HCT116 (cell line): ENCODE measurements around the gene SNAPC1. TPM values are rescaled to one million over a fixed set of nuclear protein-coding genes. Genes with fewer than 3 reads are reported as not detected.

Experiments used
- ATAC-seq: fragments of 200-7000 bp; cut with Tn5 transposase; 2 replicates; pipeline ENCODE4 v1.9.1; 2020; ENCODE audit warnings: mild to moderate bottlenecking, moderate library complexity
- BruUV-seq: library from RNA; stranded (reverse); fragments of 400-500 nt; replicated peaks from 2 replicates; lab custom pipeline; 2021; lab: Mats Ljungman, UMichigan
- CTCF ChIA-PET: fragments of 300-600 bp; sonication (Branson Sonifier 250); formaldehyde crosslinking; loops from one replicate; lab custom pipeline; 2021; ENCODE audit warnings: antibody characterized with exemption; lab: Charles Lee
- POLR2A ChIA-PET: fragments of 300-600, 350-600 bp; sonication (Branson Sonifier 250); formaldehyde crosslinking; loops from one replicate; lab custom pipeline; 2021; ENCODE audit warnings: antibody characterized with exemption; lab: Charles Lee
- RAD21 ChIA-PET, 2 experiments: fragments of 300-600 bp; sonication (Branson Sonifier 250); formaldehyde crosslinking; loops; one replicate each; lab custom pipeline; 2023; ENCODE audit warnings: low total read pairs in 2 of 2; ENCODE audit not compliant: uncharacterized antibody in 2 of 2, unreplicated experiment in 2 of 2, low non-redundant PET in 1 of 2; lab: Charles Lee
- DNase-seq: peaks from one replicate; pipeline ENCODE4 v3.0.0-alpha.2; 2010; ENCODE audit warnings: low read depth, low spot score
- H2AFZ ChIP-seq: fragments of 200-600 bp; shearing (Covaris generic), sonication (generic); 2 replicates; pipeline ENCODE4 v1.6.1; 2017; ENCODE audit warnings: low read depth, mixed run types, mixed read lengths, antibody characterized with exemption, low read length; ENCODE audit not compliant: poor library complexity, severe bottlenecking
- H3K27ac ChIP-seq: 2 replicates; pipeline ENCODE4 v1.5.1; 2012; ENCODE audit warnings: low read depth, low read length
- H3K27me3 ChIP-seq: fragments of 200-600 bp; sonication (generic); 2 replicates; pipeline ENCODE4 v1.6.1; 2016; ENCODE audit warnings: mixed run types, low read length, mixed read lengths; ENCODE audit not compliant: insufficient read depth
- H3K36me3 ChIP-seq, 2 experiments: fragments of 200-500 bp in 1 of 2; fragments of 200-600 bp in 1 of 2; sonication (Bioruptor generic) in 1 of 2; sonication (generic) in 1 of 2; 2 replicates each; pipeline versions ENCODE4 v1.5.1 to v1.6.1; 2014 to 2016; ENCODE audit warnings: low read length in 2 of 2, inconsistent platforms in 1 of 2, mixed read lengths in 1 of 2, mixed run types in 1 of 2; ENCODE audit not compliant: insufficient read depth in 2 of 2, control insufficient read depth in 1 of 2
- H3K4me1 ChIP-seq, 2 experiments: fragments of 200-600 bp in 1 of 2; sonication (generic) in 1 of 2; 2 replicates each; pipeline versions ENCODE4 v1.5.1 to v1.6.1; 2012 to 2017; ENCODE audit warnings: low read length in 2 of 2, inconsistent platforms in 1 of 2, mild to moderate bottlenecking in 1 of 2, mixed read lengths in 1 of 2, mixed run types in 1 of 2, moderate library complexity in 1 of 2; ENCODE audit not compliant: insufficient read depth in 2 of 2, control insufficient read depth in 1 of 2
- H3K4me2 ChIP-seq: fragments of 200-600 bp; sonication (generic); 2 replicates; pipeline ENCODE4 v1.6.1; 2017; ENCODE audit warnings: mixed run types, low read length, mixed read lengths
- H3K4me3 ChIP-seq, 2 experiments: fragments of 200-600 bp in 1 of 2; sonication (generic) in 1 of 2; replicated peaks in 1 of 2; 2 replicates each; pipeline ENCODE4 v1.5.1; 2011 to 2016; ENCODE audit warnings: low read length in 2 of 2, control low read depth in 1 of 2, low read depth in 1 of 2, mild to moderate bottlenecking in 1 of 2, mixed read lengths in 1 of 2, mixed run types in 1 of 2
- H3K79me2 ChIP-seq: fragments of 200-600 bp; sonication (generic); 2 replicates; pipeline ENCODE4 v1.6.1; 2017; ENCODE audit warnings: mild to moderate bottlenecking, mixed run types, low read length, moderate library complexity, mixed read lengths; ENCODE audit not compliant: insufficient read depth
- H3K9ac ChIP-seq: fragments of 200-600 bp; sonication (generic); 2 replicates; pipeline ENCODE4 v1.6.1; 2016; ENCODE audit warnings: low read length, mixed read lengths
- H3K9me2 ChIP-seq: fragments of 200-600 bp; sonication (generic), shearing (Covaris generic); 2 replicates; pipeline ENCODE4 v1.6.1; 2017; ENCODE audit warnings: mixed run types, mild to moderate bottlenecking, moderate library complexity; ENCODE audit not compliant: insufficient read depth
- H3K9me3 ChIP-seq, 2 experiments: fragments of 200-500 bp in 1 of 2; fragments of 200-600 bp in 1 of 2; sonication (Bioruptor generic) in 1 of 2; sonication (generic) in 1 of 2; 2 replicates each; pipeline ENCODE4 v1.6.1; 2014 to 2017; ENCODE audit warnings: low read length in 2 of 2, mixed read lengths in 2 of 2, inconsistent platforms in 1 of 2, low read depth in 1 of 2, mild to moderate bottlenecking in 1 of 2, mixed run types in 1 of 2, moderate library complexity in 1 of 2; ENCODE audit not compliant: control insufficient read depth in 1 of 2, insufficient read depth in 1 of 2
- H4K20me1 ChIP-seq: fragments of 200-600 bp; sonication (generic), shearing (Covaris generic); 2 replicates; pipeline ENCODE4 v1.6.1; 2017; ENCODE audit warnings: mixed run types, mild to moderate bottlenecking, moderate library complexity; ENCODE audit not compliant: insufficient read depth
- ATF3 ChIP-seq: IDR thresholded peaks from 2 replicates; pipeline ENCODE4 v1.6.1; 2012
- CBX3 ChIP-seq: IDR thresholded peaks from 2 replicates; pipeline ENCODE4 v1.6.1; 2012; ENCODE audit warnings: low read depth
- CEBPB ChIP-seq: IDR thresholded peaks from 2 replicates; pipeline ENCODE4 v1.6.1; 2012; ENCODE audit warnings: low read depth
- ELF1 ChIP-seq: IDR thresholded peaks from 2 replicates; pipeline ENCODE4 v1.6.1; 2012; ENCODE audit warnings: low read depth, borderline replicate concordance
- EZH2 ChIP-seq: fragments of 200-600 bp; sonication (generic); IDR thresholded peaks from 2 replicates; pipeline ENCODE4 v1.6.1; 2017; ENCODE audit warnings: antibody characterized with exemption, mixed run types
- EZH2phosphoT487 ChIP-seq: fragments of 200-600 bp; IDR thresholded peaks from 2 replicates; pipeline ENCODE4 v1.6.1; 2018; ENCODE audit warnings: antibody characterized with exemption, borderline replicate concordance
- FOSL1 ChIP-seq: IDR thresholded peaks from 2 replicates; pipeline ENCODE4 v1.6.1; 2012; ENCODE audit warnings: low read depth
- JUND ChIP-seq: IDR thresholded peaks from 2 replicates; pipeline ENCODE4 v1.6.1; 2012
- POLR2A ChIP-seq: IDR thresholded peaks from 2 replicates; pipeline ENCODE4 v1.7.0; 2011; ENCODE audit warnings: borderline replicate concordance; ENCODE audit not compliant: insufficient read depth, insufficient read length; ENCODE audit errors: extremely low read depth
- POLR2AphosphoS5 ChIP-seq: IDR thresholded peaks from 2 replicates; pipeline ENCODE4 v1.6.1; 2011; ENCODE audit warnings: mild to moderate bottlenecking, low read depth, low read length, moderate library complexity
- SIN3A ChIP-seq: IDR thresholded peaks from 2 replicates; pipeline ENCODE4 v1.6.1; 2012; ENCODE audit warnings: low read depth
- SP1 ChIP-seq: IDR thresholded peaks from 2 replicates; pipeline ENCODE4 v1.6.1; 2012; ENCODE audit warnings: low read depth
- TCF7L2 ChIP-seq: IDR thresholded peaks from 2 replicates; pipeline ENCODE4 v1.7.0; 2011; ENCODE audit warnings: borderline replicate concordance, inconsistent platforms; ENCODE audit not compliant: insufficient read depth, insufficient read length; ENCODE audit errors: extremely low read depth
- YY1 ChIP-seq: IDR thresholded peaks from 2 replicates; pipeline ENCODE4 v1.6.1; 2011; ENCODE audit warnings: low read length, low read depth, moderate library complexity, mild to moderate bottlenecking; ENCODE audit not compliant: insufficient replicate concordance; ENCODE audit errors: extremely low read depth
- ZNF274 ChIP-seq: fragments of 200-500 bp; sonication (Bioruptor generic); IDR thresholded peaks from 2 replicates; pipeline ENCODE4 v1.6.1; 2014; ENCODE audit warnings: mild to moderate bottlenecking, low read depth, low read length, inconsistent platforms
- intact Hi-C: fragments of 100-400 bp; cut with micrococcal nuclease; formaldehyde crosslinking; loops from 2 replicates; pipeline ENCODE4 v1.10.0; 2022
- total RNA-seq: library from RNA; stranded (reverse); gene quantifications from one replicate; pipeline ENCODE4 v1.2.1, GENCODE V29; 2021; ENCODE audit not compliant: unreplicated experiment

SNAPC1 gene
- total RNA-seq, 1 experiment from 2014 or later: 8.2 TPM

- no peaks in the 10 kb centered on the region for H3K4me1 ChIP-seq
- H3K36me3 ChIP-seq: no peaks in the 10 kb centered on the region
- no peak overlapping the region for H3K27ac ChIP-seq
- no TSS peak for BruUV-seq
- H3K79me2 ChIP-seq: no peaks in the 10 kb centered on the region
- no peak overlapping the region for H2AFZ ChIP-seq
- intact Hi-C loops: loop anchor here (10.0 kb wide), 2 partner anchors 98 to 568 kb away; no protein-coding TSS in a partner anchor
- ChIA-PET RAD21 (no interaction called here), POLR2A (no interaction called here), CTCF (no interaction called here)
- no peaks in the 10 kb centered on the region for H3K9me3 ChIP-seq
- H3K4me3 ChIP-seq: no peak overlapping the region
- no peak overlapping the region for H3K4me2 ChIP-seq
- ATAC-seq: no peak
- TF ChIP-seq JUND (no peak), CEBPB (no peak), CBX3 (no peak)
- TF ChIP-seq, all 23 proteins: peak for 0
- no peaks in the 10 kb centered on the region for H3K9me2 ChIP-seq
- no peaks in the 10 kb centered on the region for H3K27me3 ChIP-seq
- H3K9ac ChIP-seq: no peak overlapping the region
- no peaks in the 10 kb centered on the region for H4K20me1 ChIP-seq
- no peak for DNase-seq
Observed at GRCh38 chr14:61832783-61833182, 70.6 kb downstream of the SNAPC1 start.

- POLR2A ChIA-PET: no interaction called here
- intact Hi-C loops: loop anchor here (5.0 to 10.0 kb wide), 4 partner anchors 84 to 571 kb away; no protein-coding TSS in a partner anchor
- CTCF ChIA-PET: interaction anchor here (1.1 to 2.7 kb wide), 4 partner anchors 11 to 540 kb away, joined by 4 to 17 read pairs (median 7); no protein-coding TSS in a partner anchor
- no peaks in the 10 kb centered on the region for H3K79me2 ChIP-seq
- H3K27me3 ChIP-seq: no peaks in the 10 kb centered on the region
- no peak for DNase-seq
- no peak overlapping the region for H3K9ac ChIP-seq
- H3K4me1 ChIP-seq: no peaks in the 10 kb centered on the region
- no peak overlapping the region for H3K4me2 ChIP-seq
- H3K4me3 ChIP-seq: no peak overlapping the region
- RAD21 ChIA-PET: no interaction called here
- no TSS peak for BruUV-seq
- no peaks in the 10 kb centered on the region for H3K9me3 ChIP-seq
- TF ChIP-seq TCF7L2 (no peak), CBX3 (no peak), JUND (no peak), SIN3A (no peak), FOSL1 (no peak), ZNF274 (no peak), EZH2 (no peak), POLR2A (no peak), ELF1 (no peak), ATF3 (no peak), POLR2AphosphoS5 (no peak), SP1 (no peak), YY1 (no peak), EZH2phosphoT487 (no peak)
- TF ChIP-seq, all 23 proteins: peak for 0
- H3K27ac ChIP-seq: no peak overlapping the region
- H3K36me3 ChIP-seq: no peaks in the 10 kb centered on the region
- no peaks in the 10 kb centered on the region for H4K20me1 ChIP-seq
- no peaks in the 10 kb centered on the region for H3K9me2 ChIP-seq
- ATAC-seq: no peak
- H2AFZ ChIP-seq: no peak overlapping the region
Observed at GRCh38 chr14:61836184-61836583, 74.0 kb downstream of the SNAPC1 start.
